ENCODE measurements around the gene CENPM. TPM values are rescaled to one million over a fixed set of nuclear protein-coding genes. Genes with fewer than 3 reads are reported as not detected.

The CENPM gene
- total RNA-seq, 2 experiments from 2014 or later: 7.6 to 8.4 TPM

DNA sequence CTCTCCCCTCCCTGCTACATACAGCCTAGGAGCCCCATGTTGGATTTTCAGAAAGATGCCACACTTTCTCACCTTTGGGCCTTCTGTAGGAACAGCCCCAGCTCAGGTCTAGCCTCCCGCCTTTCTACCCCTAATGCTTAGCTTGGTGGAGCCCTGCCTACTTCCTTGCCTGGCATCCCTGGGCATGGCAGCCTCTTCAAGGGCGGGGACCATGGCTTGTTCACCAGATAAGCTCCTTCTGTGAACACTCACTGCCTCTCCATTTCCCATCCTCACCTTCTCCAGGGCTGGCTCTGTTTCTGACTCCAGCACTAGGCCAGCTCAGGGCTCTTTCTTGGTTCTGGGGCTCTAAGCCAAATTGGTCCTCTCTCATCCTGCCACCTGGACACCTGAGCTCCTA lies 23.6 kb upstream of the CENPM start:
- Mint-ChIP-seq H3K27ac (no peak overlapping the region), H3K4me1 (ENCODE audit: low read depth) (no peaks in the 10 kb centered on the region), H3K36me3 (ENCODE audit: low read depth) (no peaks in the 10 kb centered on the region), H3K9me3 (no peaks in the 10 kb centered on the region), H3K4me3 (no peak overlapping the region), H3K27me3 (peaks cover 35% of the 10 kb centered on the region)
- H3K27me3 ChIP-seq (ENCODE audit: control insufficient read depth in 1 of 2, insufficient read depth in 2 of 2, low read length in 2 of 2): peaks cover 16 to 24% of the 10 kb centered on the region in 2 experiments
- TF ChIP-seq, protein P1, sequence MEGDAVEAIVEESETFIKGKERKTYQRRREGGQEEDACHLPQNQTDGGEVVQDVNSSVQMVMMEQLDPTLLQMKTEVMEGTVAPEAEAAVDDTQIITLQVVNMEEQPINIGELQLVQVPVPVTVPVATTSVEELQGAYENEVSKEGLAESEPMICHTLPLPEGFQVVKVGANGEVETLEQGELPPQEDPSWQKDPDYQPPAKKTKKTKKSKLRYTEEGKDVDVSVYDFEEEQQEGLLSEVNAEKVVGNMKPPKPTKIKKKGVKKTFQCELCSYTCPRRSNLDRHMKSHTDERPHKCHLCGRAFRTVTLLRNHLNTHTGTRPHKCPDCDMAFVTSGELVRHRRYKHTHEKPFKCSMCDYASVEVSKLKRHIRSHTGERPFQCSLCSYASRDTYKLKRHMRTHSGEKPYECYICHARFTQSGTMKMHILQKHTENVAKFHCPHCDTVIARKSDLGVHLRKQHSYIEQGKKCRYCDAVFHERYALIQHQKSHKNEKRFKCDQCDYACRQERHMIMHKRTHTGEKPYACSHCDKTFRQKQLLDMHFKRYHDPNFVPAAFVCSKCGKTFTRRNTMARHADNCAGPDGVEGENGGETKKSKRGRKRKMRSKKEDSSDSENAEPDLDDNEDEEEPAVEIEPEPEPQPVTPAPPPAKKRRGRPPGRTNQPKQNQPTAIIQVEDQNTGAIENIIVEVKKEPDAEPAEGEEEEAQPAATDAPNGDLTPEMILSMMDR (IDR thresholded peaks at IDR 0.05): no peak
- CTCF ChIA-PET: no interaction called here
- intact Hi-C loops (cut with DNase I, micrococcal nuclease): no loop called here
- H3K4me3 ChIP-seq (ENCODE audit: low read length): no peak overlapping the region
- DNase-seq: no peak
- H3K27ac ChIP-seq (ENCODE audit: low read depth in 1 of 2, low read length in 2 of 2): no peak overlapping the region
- H3K4me1 ChIP-seq (ENCODE audit: insufficient read depth, low read length): no peaks in the 10 kb centered on the region
- peaks cover 0 to 6% of the 10 kb centered on the region in 2 experiments for H3K9me3 ChIP-seq (ENCODE audit: control insufficient read depth in 1 of 2, insufficient read depth in 1 of 2, low read length in 2 of 2)
- POLR2A ChIA-PET: no interaction called here
- ATAC-seq (ENCODE audit: poor library complexity): no peak
- no peaks in the 10 kb centered on the region for H3K36me3 ChIP-seq (ENCODE audit: insufficient read depth, low read length)

DNA sequence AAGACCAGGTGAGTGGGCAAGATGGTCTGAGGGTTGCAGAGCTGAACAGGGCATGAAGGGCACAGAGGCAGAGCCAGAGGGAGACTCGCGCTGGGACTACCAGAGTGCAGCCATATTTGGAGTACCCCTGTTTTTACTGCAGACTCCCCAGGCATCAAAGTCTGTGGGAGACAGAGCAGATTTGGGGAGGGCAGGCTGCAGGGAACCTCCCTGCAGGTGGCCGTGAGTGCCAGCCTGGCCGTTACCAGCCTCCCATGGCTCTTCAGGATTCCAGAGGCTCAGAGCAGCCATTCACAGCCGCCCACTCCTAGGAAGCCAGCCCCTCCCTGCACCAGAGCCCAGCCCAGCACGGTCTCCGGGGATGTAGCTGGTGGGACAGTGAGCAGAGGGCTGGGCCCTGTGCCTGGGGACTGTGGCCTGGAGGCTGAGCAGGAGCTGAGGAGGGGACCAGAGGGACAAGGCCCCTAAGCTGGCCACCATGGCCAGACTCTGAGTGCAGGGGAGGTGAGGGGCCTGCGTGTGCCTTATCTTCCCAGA lies 22.2 kb upstream of the CENPM start, which contains the start of gene SEPTIN3:
TSS of gene SEPTIN3 (plus strand) at position 334 of the 537 bp plus-strand sequence. CDS start 2,050 bp downstream, outside the sequence.
- no peak for DNase-seq
- Histone ChIP-seq H3K4me1 (ENCODE audit: insufficient read depth, low read length) (no peaks in the 10 kb centered on the region), H3K36me3 (ENCODE audit: insufficient read depth, low read length) (no peaks in the 10 kb centered on the region), H3K9me3 (ENCODE audit: control insufficient read depth in 1 of 2, insufficient read depth in 1 of 2, low read length in 2 of 2) (peaks cover 0 to 6% of the 10 kb centered on the region in 2 experiments), H3K27me3 (ENCODE audit: control insufficient read depth in 1 of 2, insufficient read depth in 2 of 2, low read length in 2 of 2) (peaks cover 10 to 15% of the 10 kb centered on the region in 2 experiments), H3K27ac (ENCODE audit: low read depth in 1 of 2, low read length in 2 of 2) (no peak within 1 kb of the TSS), H3K4me3 (ENCODE audit: low read length) (no peak within 1 kb of the TSS)
- ChIA-PET POLR2A (no interaction called here), CTCF (no interaction called here)
- no peak within 1 kb of the TSS for H3K27ac Mint-ChIP-seq
- no peak within 1 kb of the TSS for H3K4me3 Mint-ChIP-seq
- no peaks in the 10 kb centered on the region for H3K9me3 Mint-ChIP-seq
- no peaks in the 10 kb centered on the region for H3K4me1 Mint-ChIP-seq (ENCODE audit: low read depth)
- no peaks in the 10 kb centered on the region for H3K36me3 Mint-ChIP-seq (ENCODE audit: low read depth)
- H3K27me3 Mint-ChIP-seq: peaks cover 20% of the 10 kb centered on the region
- TF ChIP-seq, protein P1 (IDR thresholded peaks at IDR 0.05): no peak
- intact Hi-C loops (cut with DNase I, micrococcal nuclease): loop anchor here (10.0 kb wide), 2 partner anchors 346 to 506 kb away; no protein-coding TSS in a partner anchor
- no peak for ATAC-seq (ENCODE audit: poor library complexity)

DNA sequence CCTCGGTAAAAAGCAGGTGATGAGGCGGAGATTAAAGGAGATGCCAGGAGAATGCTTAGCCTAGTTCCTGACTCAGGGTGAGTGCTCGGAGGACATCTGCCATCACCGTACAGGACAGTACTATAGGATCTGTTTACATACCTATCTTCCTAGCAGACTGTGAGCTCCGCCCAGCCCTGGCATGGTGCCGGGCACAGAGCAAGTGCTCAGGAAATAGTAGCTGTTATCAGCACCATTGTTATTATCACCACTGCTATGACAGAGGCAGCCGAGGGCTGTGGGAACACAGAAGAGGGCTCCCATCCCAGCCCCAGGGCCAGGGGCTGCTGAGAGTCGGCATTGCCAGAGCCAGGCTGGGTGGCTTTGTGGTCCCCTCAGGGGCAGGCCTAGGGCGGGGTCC lies 21.6 kb upstream of the CENPM start:
- H3K4me1 Mint-ChIP-seq (ENCODE audit: low read depth): no peaks in the 10 kb centered on the region
- ATAC-seq (ENCODE audit: poor library complexity) (no peak), DNase-seq (no peak)
- no peak overlapping the region for H3K27ac ChIP-seq (ENCODE audit: low read depth in 1 of 2, low read length in 2 of 2)
- peaks cover 17% of the 10 kb centered on the region for H3K27me3 Mint-ChIP-seq
- H3K36me3 Mint-ChIP-seq (ENCODE audit: low read depth): no peaks in the 10 kb centered on the region
- H3K4me3 Mint-ChIP-seq: no peak overlapping the region
- H3K4me1 ChIP-seq (ENCODE audit: insufficient read depth, low read length): no peaks in the 10 kb centered on the region
- intact Hi-C loops (cut with DNase I, micrococcal nuclease): loop anchor here (10.0 kb wide), 2 partner anchors 346 to 506 kb away; no protein-coding TSS in a partner anchor
- H3K4me3 ChIP-seq (ENCODE audit: low read length): no peak overlapping the region
- TF ChIP-seq, protein P1 (IDR thresholded peaks at IDR 0.05): no peak
- POLR2A ChIA-PET: no interaction called here
- H3K9me3 ChIP-seq (ENCODE audit: control insufficient read depth in 1 of 2, insufficient read depth in 1 of 2, low read length in 2 of 2): peaks cover 0 to 6% of the 10 kb centered on the region in 2 experiments
- H3K27me3 ChIP-seq (ENCODE audit: control insufficient read depth in 1 of 2, insufficient read depth in 2 of 2, low read length in 2 of 2): peaks cover 10 to 15% of the 10 kb centered on the region in 2 experiments
- CTCF ChIA-PET: no interaction called here
- no peaks in the 10 kb centered on the region for H3K9me3 Mint-ChIP-seq
- H3K27ac Mint-ChIP-seq: no peak overlapping the region
- H3K36me3 ChIP-seq (ENCODE audit: insufficient read depth, low read length): no peaks in the 10 kb centered on the region

All from CD4-positive, alpha-beta T cell (primary cell).